GM08714 (cell line): ENCODE data around the gene EME2.
"Not testable (repeated sequence)": the region's sequence is repeated elsewhere in the genome, so short reads cannot be mapped to it uniquely, and the experiment has no call there.

Experiments used
- H3K4me3 ChIP-seq: fragments of 200-500 bp; sonication (Bioruptor generic); 2 replicates; pipeline ENCODE4 v1.5.1; 2014; ENCODE audit warnings: mild to moderate bottlenecking, low read length, inconsistent platforms
- ZNF274 ChIP-seq: IDR thresholded peaks from 2 replicates; pipeline ENCODE4 v1.6.1; 2012; ENCODE audit warnings: mild to moderate bottlenecking, low read depth, low read length

Gene EME2, protein sequence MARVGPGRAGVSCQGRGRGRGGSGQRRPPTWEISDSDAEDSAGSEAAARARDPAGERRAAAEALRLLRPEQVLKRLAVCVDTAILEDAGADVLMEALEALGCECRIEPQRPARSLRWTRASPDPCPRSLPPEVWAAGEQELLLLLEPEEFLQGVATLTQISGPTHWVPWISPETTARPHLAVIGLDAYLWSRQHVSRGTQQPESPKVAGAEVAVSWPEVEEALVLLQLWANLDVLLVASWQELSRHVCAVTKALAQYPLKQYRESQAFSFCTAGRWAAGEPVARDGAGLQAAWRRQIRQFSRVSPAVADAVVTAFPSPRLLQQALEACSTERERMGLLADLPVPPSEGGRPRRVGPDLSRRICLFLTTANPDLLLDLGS

DNA sequence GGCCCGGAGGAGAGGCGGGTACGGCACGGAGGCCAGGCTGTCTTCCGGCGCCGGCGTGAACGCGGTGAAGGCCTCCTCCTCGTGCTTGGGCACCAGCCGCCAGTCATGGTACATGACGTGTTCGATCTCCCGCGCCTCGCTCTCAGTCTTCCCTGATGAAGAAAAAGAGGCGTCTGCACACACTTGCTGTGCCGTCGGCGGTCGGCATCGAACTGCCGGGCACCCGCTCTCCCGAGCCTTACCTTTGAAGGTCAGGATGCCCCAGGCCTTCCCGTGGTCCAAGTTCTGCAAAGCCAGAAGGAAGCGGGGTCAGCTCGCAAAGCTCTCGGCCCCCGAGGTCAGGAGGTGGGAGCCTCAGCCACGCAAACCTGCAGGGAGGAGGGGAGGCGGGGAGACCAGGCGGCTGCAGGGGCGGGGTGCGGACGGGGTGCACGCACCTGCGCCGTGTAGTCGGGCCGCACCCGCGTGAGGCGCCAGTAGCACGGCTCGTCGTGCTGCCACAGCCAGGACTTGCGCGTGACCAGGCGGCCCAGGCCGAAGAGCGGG, at the start of gene EME2:
TSS of gene EME2 (plus strand) at position 449 of the 546 bp plus-strand sequence. CDS start 418 bp downstream, outside the sequence.
- TF ChIP-seq ZNF274 = no peak
- H3K4me3 ChIP-seq = peak within 1 kb of the TSS; percentile 81

DNA sequence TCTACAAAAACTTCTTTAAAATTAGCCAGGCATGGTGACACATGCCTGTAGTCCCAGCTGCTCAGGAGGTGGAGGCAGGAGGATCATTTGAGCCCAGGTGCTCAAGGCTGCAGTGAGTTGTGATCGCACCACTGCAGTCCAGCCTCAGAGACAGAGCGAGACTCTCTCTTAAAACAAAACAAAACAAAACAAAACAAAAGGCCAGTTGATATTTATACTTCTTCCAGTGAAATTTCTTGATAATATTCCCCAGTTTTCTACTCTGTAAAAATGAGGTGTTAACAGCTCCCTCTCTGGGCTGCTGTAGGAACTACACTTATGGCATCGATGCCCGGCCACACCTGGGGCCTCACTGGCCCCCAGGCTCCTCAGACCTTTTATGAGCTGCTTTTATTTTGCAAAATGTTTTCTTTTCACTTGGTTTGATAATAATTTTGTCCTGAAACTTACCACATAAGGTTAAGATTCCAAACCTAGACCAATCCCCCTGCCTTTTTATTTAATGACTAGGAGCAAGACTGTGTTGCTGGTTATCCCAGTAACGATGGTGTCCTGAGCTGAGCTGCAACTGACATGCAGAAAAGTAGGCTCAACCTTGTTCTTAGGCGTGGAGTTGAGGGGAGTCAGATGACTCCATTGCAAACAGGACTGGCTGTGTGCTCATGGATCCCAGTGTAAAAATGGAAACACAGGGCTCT, 49.0 kb upstream of the EME2 start:
- no peak overlapping the region for H3K4me3 ChIP-seq
- no peak for TF ChIP-seq ZNF274

DNA sequence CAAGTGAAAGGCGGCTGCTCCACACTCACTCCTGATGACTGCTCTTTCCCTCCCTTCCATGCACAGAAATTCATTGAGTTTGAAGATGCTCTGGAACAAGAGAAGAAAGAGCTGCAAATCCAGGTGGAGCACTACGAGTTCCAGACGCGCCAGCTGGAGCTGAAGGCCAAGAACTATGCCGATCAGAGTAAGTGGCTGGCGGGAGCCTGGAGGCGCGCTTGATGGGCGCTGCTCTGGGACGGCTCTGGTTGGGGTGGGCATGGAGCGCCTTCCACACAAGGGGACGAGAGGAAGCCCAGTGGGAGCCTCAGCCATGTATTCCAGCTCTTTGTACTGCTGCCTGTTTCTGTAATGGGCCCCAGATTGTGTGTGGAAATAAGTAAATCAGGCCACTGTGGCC, 48.1 kb upstream of the EME2 start:
- no peak overlapping the region for H3K4me3 ChIP-seq

DNA sequence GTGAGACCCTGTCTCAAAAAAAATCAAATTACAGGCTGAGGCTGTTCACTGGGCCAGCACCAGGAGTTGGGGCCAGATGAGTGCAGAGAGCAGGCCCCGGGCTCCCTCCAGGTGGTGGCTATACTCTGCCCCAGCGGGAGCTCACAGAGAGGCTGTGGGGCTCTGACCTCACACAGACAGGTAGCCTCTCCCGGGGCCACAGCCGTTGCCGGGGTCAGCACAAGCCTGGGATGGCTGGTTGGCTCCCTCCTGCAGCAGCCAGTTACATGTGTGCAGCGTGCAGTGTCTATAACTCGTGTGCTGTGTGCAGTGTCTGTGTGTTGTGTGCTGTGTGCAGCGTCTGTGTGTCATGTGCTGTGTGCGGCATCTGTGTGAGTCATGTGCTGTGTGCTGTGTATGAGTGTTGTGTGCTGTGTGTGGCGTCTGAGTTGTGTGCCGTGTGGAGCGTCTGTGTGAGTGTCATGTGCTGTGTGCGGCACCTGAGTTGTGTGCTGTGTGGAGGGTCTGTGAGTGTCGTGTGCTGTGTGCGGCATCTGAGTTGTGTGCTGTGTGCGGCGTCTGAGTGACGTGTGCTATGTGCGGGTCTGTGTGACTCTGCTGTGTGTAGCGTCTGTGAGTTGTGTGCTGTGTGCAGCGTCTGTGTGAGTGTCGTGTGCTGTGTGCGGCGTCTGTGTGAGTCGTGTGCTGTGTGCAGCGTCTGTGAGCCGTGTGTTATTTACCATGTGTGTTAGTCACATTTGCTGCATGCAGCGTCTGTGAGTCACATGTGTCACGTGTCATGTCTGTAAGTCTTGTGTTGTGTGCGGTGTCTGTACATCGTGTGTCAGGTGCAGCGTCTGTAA, 45.7 kb upstream of the EME2 start:
- H3K4me3 ChIP-seq = no peak overlapping the region
- TF ChIP-seq ZNF274 = no peak

More for the DNA sequence above, 48.1 kb upstream of the EME2 start:
- no peak for TF ChIP-seq ZNF274

DNA sequence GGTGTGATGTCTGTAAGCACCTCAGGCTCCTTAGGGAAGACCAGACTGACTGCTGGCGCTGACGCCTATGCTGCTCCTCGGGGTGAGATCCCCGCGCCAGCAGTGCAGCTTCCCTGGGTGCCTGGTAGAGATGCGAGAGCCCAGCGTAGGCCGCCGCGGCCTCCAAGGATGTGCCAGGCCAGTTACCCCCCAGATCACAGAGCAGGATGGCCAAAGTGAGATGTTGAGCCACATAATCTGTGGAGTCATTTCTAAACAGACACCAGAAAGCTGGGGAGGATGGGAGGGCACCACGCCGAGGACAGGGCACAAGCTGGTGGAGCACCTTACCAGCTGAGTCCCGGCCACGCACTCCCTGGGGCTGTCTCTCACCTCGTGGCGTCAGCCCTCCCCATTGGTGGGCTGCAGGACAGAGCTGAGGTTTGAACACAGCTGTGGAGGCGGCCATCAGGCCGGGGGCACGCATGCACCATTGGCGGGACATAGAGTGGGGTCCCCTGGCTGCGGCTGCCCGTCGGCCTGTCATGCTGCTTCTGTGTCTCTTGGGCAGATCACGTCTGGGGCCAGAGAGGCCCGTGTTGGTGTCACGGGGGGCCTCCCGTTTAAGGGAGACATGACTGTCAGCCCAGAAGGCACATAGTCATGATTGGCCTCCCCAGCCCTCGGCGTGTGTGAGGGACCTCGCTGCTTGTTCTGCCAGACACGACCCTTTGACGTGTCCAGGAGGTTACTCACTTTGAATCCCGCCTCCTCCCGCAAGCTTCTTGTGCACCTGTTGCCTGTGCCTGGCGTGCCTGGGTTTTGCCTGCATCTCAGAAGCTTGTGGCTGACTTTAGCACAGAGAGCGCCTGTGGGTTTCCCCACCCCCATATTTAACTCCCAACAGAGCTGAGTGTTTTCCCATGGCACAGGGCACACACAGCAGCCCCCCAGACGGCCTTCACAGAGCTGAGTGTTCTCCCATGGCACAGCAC, 44.7 kb upstream of the EME2 start:
- no peak overlapping the region for H3K4me3 ChIP-seq
- no peak for TF ChIP-seq ZNF274

DNA sequence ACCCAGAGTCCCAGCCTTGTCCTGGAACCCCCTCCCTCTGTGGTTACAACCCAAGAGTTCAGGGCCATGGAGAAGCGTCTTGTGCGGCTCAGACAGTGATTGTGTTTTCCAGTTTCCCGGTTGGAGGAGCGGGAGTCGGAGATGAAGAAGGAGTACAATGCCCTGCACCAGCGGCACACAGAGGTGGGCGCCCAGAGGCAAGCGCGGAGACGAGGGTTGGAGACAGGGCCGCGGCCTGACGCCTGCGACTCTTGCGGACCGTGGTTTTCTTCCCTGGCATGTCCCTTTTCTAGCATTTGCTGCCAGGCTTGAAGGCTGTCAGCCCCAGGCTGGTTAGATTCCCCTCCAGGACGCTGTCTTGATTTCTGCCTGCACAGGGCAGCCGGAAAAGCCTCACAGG, 43.6 kb upstream of the EME2 start:
- no peak overlapping the region for H3K4me3 ChIP-seq
- no peak for TF ChIP-seq ZNF274

DNA sequence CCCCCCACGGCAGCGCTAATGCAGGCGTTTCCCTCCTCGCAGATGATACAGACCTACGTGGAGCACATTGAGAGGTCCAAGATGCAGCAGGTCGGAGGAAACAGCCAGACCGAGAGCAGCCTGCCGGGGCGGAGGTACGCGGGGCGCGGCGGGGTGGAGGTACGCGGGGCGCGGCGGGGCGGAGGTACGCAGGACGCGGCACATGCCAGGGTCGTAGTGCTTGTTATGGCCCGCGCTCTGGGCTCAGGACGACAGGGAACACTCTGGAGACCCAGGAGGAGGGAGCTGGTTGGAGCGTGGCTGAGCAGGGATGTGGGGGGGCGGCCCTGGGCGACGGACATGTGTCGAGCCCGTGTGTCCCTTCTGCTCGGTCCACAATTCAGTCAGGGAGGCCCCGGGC, 43.2 kb upstream of the EME2 start:
- H3K4me3 ChIP-seq = no peak overlapping the region
- no peak for TF ChIP-seq ZNF274

DNA sequence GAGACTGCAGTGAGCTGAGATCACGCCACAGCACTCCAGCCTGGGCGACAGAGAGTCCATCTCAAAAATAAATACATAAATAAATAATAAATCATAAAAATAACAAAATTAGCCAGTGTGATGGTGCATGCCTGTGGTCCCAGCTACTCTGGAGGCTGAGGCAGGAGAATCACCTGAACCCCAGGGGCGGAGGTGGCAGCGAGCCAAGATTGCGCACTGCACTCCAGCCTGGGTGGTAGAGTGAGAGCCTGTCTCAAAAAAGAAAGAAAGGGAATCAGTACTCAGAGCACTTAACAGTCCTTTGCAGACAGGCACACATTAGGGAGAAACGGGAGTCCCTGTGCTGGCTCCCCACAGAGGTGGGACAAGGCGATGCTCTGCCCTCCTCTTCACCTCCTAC, 41.5 kb upstream of the EME2 start:
- TF ChIP-seq ZNF274 = no peak

DNA sequence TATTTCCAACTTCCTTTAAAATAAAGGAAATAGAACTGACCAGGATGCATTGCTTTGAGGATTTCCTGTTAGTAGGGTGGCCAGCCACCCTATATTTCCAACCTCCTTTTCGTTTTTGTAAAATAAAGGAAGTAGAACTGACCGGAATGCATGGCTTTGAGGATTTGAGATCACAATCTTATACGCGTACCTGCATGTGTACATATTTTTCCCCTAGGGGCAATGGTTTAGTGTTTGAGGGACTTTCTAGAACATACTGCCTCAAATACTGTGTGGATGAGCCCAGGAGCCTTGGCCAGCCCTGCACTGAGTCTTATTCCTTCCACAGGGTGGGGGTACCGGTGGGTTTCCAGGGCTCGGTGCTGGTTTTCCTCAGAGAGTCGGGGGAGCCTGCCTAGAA, 41.0 kb upstream of the EME2 start:
- TF ChIP-seq ZNF274 = no peak
- H3K4me3 ChIP-seq = no peak overlapping the region

More for the DNA sequence above, 41.5 kb upstream of the EME2 start:
- H3K4me3 ChIP-seq = no peak overlapping the region

DNA sequence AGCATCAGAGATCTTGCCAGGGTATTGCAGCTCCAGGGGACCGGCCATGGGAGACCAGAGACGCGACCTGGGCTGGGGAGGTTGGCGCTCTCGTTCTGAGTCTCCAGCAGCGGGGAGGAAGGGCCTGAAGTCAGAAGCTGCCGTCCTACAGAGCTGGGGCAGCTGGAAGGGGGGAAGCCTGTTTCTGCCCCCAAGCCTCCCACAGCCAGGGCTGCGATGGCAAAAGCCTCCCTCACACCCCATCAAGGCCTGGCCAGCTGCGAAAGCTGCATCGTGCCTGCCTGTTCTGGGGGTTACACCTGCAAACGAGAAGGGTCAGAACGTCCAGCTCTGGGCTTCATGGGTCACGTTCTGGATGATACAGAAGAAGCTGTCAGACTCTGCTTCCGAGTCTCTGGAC, 40.5 kb upstream of the EME2 start:
- H3K4me3 ChIP-seq = no peak overlapping the region
- no peak for TF ChIP-seq ZNF274

DNA sequence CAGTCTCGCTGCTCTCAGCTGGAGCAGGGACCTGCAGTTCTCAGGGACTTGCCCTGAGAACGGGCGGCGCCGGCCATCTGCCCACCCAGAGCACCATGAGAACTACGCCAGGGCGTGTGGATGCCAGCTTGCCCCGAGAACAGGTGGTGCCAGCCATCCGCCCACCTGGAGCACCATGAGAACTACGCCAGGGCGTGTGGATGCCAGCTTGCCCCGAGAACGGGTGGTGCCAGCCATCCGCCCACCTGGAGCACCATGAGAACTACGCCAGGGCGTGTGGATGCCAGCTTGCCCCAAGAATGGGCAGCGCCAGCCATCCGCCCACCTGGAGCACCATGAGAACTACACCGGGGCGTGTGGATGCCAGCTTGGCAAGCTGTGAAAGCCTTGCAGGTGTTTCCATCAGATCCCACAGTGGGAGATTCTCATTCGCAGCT, 40.0 kb upstream of the EME2 start:
- not testable (repeated sequence) for H3K4me3 ChIP-seq

DNA sequence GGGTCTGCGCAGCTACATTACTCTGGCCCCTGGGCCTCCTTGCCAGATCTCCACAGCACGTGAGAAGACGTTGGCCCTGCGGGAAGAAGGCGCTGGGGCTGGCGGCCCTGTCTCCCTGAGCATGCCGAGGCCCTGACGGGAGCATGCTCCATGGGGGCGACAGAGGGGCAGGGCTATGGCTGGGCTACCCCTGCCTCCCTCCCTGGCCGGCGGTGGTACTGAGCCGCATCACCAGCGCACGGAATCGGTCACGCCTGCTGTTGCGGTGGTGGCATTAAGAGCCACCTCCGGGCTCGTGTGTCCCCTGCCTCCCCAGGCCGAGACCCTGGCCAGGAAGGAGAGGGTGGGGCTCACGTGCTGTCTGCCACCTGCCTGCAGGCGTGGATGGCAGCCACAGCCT, 38.5 kb upstream of the EME2 start:
- no peak for TF ChIP-seq ZNF274

DNA sequence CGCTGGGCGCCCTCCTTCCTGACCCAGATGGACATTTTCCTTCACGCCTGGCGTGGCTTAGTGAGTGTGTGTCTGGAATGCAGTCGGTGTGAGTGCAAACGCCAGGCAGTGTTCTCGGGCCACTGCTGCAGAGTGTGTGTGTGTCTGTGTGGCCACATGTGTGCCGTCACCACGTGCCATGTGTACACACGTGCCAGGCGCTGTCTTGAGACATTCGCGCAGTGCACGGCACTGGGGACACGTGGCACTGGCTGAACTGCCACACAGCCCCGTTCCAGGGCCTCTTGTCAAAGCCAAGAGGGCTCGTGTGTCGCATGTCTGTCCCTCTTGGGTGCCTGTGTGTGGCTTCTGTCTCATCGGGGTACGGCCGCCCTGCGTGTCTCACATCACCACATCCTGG, 37.8 kb upstream of the EME2 start:
- no peak overlapping the region for H3K4me3 ChIP-seq
- no peak for TF ChIP-seq ZNF274

More for the DNA sequence above, 38.5 kb upstream of the EME2 start:
- H3K4me3 ChIP-seq = no peak overlapping the region

DNA sequence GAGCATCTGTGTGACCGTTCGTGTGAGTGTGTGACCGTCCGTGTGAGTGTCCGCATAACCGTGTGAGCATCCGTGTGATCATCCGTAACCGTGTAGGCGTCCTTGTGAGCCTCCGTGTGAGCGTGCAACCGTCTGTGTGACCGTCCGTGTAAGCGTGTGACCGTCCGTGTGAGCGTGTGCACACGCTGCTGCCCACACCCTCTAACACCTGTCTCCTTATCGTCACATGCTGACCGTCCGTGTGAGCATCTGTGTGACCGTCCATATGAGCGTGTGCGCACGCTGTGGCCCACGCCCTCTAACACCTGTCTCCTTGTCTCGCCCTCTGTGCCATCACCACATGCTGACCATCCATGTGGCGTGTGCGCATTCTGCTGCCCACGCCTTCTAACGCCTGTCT, 32.4 kb upstream of the EME2 start:
- H3K4me3 ChIP-seq = no peak overlapping the region
- TF ChIP-seq ZNF274 = no peak
